Activated gamma-delta T cell treated with Interleukin-2 at 50 U/mL for 16 hours (primary cell): Measurements from ENCODE around the gene AP3D1.

Source experiments
- DNase-seq: peaks from one replicate; pipeline ENCODE4 v3.0.0-alpha.2; 2020

Gene AP3D1

DNA sequence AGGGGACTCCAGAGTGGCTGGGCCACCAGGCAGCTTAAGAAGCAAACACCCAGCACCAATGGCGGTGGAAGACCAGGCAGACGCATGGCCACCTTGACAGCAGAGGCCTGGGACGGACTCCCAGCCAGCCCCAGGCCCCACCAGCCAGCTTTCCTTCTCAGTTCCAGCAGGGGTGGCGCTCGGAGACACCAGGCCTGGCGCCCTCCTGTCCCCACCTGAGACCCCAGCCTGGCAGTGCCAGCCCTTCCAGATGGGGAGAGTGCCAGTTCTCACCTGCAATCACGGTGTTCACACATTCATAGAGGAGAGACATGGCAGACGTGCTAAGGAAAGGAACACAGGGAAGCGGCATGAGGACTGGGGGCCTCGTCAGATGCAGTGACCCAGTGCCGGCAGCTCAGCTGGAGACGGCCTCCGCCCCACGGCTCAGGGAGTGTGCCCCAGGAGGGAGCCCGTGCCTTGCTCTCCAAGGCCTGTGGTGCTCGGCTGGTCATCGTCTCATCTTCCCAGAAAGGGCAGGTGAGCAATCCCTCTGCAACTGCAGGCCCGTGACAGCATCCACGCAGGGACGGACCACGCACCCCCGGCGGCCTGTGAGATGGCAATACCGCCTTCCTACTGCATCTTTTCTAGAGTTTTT is 24.4 kb downstream of the AP3D1 start:
- DNase-seq: no peak

DNA sequence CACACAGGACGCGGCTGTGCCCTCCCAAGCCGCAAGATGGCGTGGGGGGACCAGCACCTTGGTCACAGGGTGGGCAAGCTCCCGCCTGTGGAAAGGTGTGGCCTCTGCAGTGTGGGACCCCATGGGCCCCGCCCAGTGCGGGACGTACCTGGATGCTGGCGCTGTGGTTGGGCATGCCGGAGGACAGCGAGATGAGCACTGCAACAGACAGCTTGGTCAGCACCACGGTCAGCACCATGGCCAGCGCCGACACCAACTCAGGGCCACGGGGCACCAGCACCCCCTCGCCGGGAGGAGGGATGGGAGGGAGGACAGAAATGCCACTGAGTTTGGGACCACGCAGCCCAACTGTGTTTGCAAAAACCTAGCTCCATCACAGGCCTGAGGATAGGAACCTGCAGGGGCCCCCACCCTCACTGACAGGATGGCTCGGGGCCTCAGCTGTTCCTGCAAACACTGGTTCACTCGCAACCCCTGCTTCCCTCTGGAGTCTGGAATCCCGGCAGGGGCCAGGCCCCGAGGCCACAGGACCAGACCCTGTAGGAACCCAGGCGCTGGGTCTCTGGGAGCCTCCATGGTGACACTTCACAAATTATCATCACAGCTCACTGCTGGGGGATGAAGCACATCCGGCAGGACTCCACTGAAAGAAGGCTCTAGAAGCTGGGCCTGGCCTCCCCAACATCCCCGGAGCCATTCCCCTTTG is 27.5 kb downstream of the AP3D1 start:
- DNase-seq: no peak

DNA sequence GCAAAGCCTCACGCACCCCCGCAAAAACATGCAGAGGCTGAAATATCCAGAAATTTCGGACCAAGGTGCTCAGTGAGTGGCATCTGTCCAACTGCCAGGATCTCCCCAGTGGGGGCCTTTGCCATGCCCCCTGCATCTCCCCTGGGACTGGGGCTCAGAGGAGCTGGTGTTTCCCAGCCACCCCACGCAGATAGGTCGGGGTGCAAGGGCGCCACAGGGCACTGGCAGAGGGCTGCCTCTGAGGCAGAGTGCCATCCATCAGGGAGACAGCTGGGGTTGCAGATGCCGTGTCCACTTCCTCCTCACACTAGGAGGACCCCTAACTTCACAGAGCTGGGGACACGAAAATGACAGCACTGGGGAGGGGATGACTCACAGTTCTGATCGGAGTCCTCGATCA is 28.4 kb downstream of the AP3D1 start:
- DNase-seq: no peak

DNA sequence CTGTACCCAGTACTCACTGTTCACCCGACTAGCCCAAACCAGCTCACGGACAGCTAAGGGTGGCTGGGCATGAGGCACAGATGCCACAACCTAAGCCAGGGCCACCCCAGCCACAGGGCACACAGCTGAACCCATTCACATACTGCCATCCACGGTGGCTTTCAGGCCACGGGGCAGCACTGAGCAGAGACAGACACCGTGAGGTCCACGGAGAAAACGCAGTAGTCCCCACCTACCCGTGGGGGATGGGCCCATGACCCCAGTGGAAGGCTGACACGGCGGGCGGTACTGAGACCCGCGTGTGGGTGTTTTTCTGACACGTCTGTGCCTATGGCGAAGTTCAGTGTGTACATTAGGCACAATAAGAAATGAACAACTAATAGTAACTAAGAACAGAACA is 29.1 kb downstream of the AP3D1 start:
- no peak for DNase-seq

DNA sequence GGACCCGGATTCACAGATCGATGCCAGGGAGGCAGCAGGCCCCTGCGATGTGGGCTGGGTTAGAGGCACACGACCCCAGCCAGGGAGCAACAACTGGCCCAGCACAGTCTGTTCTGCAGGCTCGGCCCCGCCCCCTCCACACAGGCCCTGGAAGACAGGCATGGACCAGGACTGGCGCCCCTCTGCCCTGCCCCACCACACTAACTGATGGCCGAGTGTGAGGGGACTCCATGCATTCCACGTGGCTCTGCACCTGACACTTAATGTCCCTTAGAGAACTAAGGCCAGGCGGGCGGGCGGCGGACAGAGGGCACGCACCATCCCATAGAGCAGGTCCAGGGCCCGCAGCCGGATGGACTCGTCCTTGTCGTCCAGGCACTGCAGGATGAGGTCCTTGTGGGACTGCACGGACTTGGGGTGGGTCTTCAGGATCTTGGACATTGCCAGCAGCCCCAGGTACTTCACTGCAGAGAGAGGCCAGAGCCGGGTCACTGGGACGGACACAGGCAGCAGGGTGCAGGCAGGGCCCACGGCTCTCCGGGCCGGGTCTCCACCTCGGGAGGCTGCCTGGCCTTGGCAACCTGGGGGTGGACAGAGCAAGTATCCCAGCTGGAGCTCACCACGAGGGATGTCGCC is 29.8 kb downstream of the AP3D1 start:
- no peak for DNase-seq

DNA sequence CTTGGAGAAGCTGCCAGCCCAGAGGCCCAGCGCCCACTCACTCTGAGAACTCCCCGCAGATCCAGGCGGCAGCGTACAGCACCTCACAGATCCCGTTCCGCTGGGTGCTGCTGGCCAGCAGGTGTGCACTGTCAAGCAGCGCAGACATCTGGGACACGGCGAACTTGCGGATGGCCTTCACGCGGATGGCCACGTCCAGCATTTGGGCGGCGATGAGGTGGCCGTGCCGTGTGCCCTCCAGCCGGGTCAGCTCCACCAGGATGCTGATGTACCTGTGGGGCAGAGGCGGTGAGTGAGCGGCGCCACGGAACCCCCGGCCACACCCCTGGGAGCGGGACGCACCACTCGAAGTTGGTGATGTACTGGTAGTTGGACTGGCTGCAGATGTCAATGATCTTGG is 30.5 kb downstream of the AP3D1 start:
- DNase-seq: no peak

DNA sequence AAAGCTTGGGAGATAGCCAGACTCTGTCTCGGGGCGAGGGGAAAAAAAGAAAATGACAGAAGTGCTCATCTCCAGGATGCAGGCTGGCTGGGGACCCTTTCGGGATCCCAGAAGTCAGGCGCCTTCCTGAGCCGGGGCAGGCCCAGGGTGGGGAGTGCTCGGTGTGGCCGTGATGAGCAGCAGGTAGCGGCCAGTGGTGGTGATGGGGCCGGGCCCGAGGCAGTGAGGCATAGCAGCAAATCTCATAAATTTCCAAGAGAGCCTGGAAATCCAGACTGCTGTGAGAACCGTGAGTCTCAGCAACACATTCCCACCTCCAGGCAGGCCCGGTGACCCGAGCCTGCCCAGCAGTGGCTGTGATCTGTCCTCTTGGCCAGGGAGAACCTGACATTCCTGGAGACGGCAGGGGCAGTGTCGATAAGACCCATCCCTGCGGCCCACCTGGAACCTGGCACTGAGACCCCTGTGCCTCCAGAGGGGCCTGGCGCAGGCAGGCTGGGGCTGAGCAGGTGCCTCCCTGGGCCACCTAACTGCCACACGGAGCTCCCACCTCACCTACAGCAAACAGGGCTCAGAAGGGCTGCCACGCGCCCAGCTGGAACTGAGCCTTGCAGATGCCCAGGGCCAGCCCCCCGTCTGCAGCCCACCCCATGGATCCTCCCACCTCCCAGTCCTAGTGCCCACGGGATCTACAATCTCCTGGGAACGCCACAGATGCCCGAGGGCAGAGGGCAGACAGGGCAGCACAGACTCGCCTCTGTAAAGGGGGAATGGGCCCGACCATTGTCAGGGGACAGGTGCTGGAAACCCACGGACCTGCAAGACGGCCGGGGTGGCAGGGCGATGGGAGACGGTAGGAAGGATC is 31.2 kb downstream of the AP3D1 start:
- DNase-seq: no peak

DNA sequence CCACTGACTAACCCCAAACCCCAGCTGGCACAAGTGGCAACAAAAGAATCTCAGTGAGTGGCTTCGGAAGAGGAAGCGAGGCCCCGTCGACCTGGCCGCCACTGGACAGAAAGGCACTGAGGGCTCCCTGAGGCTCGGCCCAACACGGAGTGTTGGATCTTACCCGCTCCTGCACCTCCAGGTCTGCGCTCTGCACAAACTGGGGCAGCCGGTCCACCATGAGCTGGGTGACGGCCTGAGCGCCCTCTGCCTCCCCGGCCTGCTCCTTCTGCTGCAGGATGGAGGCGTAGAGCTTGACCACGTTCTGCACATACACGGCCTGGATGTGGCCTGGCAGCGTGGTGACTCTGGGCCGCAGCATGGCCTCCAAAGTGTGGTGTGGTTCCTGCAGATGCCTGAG is 32.9 kb downstream of the AP3D1 start:
- no peak for DNase-seq

DNA sequence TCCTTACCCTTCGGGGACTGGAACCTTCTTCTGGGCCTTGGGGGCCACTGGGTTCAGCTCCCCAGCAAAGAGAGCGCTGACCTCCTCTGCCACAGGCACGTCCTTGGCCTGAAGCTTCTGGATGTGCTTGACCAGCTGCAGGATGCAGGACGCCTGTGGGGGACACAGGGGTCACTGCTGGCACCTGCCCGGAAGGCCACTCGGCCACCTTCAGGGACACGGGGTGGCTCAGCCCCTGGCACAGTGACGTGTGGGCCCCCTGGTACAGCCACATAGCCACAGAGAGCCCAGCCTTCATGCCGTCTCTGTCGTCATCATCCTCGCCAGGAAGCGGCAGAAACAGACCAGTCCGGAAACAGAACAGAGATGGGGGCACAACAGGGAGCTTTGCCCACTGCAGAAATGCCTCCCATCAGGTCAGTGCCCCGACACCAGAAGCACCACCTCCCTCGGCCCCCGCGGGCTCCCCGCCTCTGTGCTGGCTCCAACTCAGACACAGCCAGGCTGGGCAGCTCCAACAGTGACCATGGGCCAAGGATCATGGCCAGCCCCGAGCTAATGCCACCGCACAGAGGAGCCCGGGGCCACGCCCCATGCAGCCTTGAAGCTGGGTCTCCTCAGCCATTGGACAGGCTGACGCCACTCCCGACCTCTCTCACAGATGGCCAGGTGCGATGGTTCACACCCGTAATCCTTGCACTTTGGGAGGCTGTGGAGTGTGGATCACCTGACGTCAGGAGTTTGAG is 34.0 kb downstream of the AP3D1 start:
- DNase-seq: no peak

DNA sequence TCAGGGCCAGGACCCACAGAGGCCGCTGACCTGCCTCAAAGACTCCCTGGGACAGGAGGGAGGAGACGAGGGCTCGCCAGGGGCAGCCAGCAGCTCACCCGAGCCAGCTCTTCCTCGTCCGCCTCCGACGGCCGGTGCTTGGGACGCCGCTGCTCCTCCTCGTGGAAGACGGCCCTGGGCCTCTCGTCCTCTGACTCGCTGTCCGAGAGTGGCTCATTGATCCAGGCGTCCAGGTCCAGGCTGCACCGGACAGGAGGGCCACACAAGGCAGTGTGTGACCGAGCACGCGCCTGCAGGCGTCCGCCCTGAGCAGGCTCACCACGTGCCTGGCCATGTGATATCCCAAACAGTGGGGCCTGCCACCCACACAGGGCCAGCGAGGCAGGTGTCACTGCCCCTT is 34.9 kb downstream of the AP3D1 start:
- no peak for DNase-seq

DNA sequence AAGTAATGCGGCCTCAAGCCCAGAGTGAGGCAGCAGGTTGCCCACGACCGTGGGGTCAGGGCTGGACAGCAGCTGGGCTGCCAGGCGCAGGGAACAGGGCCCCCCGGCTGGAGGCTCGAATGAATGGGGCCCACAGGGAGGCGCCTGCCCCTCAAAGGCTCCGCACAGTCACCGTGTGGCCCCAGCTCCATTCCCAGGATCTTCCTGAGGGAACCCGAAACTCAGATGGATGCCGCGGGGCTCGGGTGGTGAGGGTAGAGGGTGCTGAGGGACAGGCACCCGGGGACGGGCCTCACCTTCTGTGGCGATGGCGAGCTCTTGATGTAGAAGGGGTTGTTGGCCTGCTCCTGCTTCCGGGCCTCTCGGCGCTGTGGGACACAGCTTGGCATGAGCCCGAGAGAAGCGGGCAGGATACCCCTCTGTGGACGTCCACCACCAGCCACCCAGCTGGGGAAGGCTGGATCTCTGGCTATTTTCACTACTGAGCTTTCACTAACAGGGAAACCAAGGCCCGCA is 35.4 kb downstream of the AP3D1 start:
- no peak for DNase-seq

DNA sequence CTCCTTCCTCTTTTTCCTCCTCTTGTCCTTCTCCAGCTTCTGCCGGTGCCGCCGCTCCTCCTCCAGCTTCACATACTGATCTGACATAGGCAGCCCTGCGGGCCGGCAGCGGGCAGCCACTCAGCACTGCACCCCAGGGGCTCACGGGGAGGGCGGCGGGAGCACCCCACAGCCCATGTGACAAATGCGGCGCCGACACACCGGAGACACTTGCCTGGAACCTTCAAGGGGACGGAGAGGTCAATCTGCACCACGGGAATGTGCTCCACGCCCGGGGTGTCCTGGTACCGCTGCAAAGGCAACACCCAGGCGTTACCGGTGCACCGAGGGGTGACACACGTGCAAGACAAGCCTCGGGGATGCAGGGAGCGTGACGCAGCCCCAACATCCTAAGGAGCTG is 36.0 kb downstream of the AP3D1 start:
- DNase-seq: no peak

DNA sequence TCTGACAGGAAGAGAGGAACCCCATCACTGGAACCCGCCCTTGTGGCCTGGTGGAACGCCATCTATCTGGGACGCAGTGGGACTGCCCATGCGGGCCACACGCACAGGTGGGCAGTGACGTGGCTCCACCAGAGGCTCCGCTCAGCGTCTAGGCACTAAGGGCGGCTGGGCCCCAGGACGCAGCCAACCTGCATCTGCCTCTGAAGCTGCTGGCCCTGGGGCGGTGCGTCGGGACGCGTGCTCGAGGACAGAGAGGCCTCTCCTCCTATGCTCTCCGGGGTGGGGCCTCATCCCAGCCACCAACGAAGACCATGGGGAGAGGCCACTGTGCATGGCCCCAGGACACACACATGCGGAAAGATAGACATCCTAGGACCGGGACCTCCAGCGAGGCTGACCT is 36.5 kb downstream of the AP3D1 start:
- DNase-seq: no peak

DNA sequence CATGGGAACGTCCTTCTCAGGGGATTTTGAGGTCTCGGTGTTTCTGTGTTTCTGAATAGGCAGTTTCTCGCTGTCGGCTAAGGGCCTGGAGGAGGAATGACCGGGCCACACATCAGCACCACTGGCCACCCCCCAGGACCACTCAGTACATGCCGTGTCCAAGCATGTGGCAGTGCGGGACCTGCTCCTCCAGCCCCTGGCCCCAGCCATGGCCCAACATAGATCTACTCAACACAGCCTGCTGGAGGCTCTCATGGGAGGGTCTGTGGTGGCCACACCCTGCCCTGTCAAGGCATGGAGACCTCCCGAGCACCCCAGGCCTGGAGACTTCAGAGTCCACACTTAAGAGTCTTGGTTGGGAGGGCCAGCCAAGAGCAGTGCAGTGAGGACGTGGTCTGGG is 37.1 kb downstream of the AP3D1 start:
- no peak for DNase-seq

DNA sequence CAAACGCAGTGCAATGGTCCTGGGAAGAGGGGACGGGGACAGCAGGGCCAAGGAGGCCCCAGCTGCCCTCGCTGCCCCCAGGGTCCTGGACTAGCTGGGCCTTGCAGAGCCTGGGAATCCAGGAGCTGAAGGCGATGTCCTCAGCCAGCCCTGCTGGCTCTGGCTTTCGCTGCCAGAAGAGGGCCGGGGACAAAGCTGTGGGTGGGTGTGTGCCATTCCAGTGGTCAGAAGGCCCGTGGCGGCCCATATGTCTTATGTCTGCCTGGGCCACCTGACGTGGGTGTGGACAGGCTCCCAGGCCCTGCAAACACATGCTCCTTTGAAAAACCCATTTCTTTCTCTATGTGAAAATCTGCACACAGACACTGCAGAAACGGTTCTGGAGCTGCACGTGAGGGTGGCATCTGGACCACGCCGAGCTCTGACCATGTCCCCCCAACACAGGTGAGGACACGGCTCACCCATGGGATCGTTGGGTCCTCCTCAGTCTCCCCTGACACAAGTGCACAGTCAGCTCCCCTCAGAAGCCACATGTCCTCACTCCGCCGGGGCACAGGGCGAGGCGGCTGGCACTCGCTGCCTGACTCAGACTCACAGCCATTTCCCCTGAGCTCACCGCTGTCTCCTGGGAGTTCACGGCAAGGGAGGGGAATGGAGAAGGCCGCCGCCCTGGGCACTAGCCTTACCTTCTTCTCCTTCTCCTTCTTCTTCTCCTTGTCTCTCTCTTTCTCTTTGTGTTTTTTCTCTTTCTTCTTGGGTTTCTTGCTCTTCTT is 37.7 kb downstream of the AP3D1 start:
- no peak for DNase-seq

DNA sequence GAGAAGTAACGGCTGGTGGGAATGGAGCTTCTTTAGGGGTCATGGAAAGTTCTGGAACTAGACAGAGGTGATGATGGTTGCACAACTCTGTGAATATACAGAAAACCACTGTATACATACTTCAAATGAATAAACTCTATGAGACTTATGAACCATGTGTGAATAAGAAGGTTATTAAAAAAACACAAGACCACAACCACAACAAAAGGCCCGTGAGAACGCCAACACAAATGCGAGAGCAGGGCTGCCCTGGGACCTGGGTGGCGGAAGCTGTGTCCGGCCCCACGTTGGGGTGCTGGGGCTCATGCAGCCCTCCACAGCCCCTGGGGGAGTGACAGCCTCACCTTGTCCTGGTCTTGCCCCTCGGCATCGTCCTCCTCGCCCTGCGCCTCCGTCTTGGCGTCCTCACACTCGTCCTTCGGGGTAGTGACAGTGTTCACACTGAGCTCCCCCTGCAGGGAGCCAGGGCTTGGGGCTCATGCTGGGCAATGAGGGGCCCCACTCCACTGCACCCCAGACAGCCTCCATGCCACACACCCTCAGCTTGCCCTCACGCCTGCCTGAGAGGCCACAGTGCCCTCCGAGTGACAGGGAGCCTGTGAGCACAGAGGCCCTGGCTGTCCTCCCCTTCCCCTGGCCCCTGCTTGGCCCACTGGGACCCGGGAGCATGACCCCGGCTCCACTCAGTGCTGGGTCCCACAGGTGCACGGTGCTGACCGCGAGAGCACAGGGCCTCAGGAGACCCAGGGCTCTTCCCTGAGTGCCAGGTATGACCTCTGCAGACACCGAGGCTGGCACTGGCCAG is 38.6 kb downstream of the AP3D1 start:
- peak; percentile 38 for DNase-seq

DNA sequence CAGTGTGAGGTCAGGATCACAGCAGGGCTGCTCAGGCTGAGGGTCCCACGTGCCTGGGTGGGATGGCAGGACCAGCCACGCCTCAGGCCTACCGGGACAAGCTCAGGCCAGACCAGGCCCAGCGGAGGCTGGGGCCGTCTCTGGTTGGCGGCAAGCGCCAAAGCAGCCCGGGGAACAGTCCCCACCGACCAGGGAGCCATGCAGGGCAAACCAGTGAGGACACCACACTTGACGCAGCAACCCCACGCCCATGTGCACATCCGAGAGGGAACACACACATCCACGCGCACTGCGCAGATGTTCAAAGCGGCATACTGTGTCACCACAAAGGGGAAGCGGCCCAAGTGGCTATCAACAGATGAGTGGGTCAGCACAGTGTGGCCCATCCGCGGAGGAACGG is 39.5 kb downstream of the AP3D1 start:
- DNase-seq: no peak

DNA sequence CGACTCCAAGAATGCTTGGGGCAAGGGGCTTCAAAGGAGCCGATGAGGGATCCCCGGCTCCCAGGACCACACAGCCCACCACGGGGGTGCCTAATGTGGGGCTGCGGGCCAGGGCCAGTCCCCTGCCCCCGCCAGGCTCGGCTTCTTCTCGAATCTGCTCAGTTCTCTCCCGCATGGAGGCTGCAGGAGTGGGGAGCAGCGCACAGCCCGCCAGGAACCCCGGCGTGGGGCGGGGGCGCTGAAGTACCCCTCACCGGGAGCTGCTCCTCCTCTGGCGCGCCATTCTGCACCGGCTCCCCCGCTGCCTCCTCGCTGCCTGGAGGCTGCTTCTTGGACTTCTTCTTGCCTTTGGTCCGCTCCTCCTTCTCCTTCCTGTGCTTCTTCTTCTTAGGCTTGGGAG is 39.9 kb downstream of the AP3D1 start:
- no peak for DNase-seq

DNA sequence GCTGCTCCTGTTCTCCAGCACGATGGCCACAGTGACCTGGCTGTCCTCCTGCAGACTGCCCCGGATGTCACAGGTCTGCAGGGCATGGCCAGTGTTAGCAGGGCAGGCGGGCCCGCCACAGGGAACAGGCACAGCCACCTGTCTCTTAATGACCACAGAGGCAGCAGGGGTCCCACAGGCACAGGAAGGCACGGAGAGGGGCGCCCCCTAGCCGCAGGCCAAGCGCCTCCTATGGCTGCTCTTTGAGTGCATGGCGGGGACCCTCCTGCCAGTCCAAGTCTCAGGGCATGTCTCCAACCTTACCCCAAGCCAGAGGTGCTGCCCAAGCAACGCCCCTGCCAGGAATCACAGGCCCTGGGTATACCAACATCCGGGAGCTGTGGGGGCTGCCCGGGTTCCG is 40.5 kb downstream of the AP3D1 start:
- no peak for DNase-seq

DNA sequence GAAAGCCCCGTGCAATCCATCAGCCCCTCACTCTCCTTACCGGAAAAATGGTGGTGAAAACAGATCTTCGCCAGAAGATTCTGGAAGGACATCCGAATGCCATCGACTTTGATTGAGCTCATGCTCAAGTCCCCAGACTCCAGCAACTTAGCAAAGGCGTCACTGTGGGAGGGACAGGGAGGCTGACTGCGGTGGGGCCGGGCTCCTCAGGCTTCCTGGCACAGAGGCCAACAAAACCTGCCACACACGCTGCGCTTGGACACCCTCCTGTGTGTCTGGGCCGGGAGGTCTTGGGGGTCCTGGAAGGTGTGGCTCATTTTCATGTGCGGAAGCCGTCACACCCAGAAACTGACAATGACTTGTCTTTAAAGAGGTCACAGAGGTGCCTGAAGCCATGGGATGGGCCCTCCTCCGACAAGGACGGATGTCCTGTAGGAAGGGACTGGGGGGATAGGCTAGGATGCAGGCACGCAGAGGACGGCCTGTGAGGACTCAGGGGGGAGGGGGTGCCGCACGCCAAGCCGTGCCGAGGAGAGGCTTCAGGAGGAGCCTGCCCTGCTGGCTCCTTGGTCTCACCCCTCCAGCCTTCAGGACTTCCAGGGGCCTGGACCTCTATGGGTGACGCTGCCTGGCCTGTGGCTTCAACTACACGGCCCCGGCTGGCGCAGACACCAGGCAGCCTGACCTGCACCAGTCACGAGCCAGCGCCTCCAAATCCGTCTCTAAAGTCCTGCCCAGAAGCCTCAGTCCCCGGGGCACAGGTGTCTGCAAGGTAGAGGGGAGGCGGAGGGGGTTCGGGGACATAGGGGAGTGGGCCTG is 42.1 kb downstream of the AP3D1 start:
- no peak for DNase-seq
